ENCODE measurements around the gene UBC.
"Not testable (repeated sequence)": the region's sequence is repeated elsewhere in the genome, so short reads cannot be mapped to it uniquely, and the experiment has no call there.

UBC gene

DNA sequence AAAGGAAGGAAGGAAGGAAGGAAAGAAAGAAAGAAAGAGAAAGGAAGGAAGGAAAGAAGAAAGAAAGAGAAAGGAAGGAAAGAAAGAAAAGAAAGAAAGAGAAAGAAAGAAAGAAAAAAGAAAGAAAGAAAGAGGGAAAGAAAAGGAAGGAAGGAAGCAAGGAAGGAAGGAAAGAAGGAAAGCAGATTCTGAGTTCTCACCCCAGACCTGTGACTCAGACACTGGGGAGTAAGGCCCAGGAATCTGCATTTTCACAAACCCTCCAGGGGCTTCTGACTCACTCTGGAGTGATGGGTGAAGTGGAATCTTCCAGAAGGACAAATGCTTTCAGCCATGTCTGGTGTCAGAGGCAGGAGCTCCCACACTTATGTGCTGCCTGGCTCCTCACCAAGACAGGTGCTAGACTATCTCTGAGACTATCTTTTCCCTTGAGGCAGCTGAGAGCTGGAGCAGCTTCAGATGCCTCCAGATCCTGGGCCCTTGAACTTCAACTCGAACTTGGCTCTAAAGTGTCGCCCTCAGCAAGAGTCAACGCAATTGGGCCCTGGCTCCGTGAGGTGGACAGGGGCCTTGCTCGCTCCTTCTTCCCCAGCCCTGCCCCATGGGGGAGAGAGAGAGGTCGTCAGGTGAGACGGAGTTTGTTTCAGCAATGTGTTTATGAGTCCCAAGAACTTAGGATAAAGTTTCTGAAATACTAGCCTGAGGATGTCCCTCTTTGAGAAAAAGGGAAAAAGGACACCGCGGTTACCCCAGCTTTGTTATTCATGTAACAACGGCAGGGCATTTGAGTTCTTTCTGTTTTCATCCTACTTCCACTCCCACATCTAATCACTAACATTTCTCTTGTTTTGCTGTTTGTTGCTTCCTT, 31.0 kb downstream of the UBC start:
- no peak for DNase-seq

- DNase-seq, result no peak
These were observed 33.3 kb downstream of the UBC start for GRCh38 chr12:124881123-124881522.

GRCh38 chr12:124880335-124880734, 34.1 kb downstream of the UBC start:
- DNase-seq, result not testable (repeated sequence)

- no peak for DNase-seq
These were observed 35.5 kb downstream of the UBC start for GRCh38 chr12:124878795-124879516.

GRCh38 chr12:124877423-124877822, 37.0 kb downstream of the UBC start:
- no peak for DNase-seq

DNA sequence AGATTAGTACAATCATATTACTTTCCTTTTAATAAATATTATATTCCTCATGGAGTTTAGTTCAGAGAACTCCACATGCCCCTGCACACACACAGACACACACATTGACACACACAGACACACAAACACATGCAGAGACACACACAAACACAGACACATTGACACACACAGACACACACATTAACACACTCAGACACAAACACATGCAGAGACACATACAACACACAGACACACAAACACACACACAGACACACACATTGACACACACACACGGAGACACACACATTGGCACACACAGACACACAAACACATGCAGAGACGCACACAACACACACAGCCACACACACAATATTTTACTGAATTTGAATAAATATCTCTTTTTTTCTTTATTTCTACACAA, 38.3 kb downstream of the UBC start:
- DNase-seq, result no peak

DNA sequence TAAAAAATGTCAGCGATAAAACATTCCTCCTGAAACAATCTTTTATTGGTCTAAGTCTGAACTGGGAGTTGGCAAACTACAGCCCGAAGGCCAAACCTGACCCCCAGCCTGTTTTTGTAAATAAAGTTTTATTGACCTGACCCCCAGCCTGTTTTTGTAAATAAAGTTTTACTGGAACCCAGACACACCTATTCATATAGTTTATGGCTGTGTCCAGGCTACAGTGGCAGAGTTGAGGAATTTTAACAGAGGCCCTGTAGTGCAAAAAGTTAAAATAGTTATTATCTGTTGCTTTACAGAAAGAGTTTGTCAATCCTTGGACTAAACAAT, 38.7 kb downstream of the UBC start:
- DNase-seq, result no peak

DNA sequence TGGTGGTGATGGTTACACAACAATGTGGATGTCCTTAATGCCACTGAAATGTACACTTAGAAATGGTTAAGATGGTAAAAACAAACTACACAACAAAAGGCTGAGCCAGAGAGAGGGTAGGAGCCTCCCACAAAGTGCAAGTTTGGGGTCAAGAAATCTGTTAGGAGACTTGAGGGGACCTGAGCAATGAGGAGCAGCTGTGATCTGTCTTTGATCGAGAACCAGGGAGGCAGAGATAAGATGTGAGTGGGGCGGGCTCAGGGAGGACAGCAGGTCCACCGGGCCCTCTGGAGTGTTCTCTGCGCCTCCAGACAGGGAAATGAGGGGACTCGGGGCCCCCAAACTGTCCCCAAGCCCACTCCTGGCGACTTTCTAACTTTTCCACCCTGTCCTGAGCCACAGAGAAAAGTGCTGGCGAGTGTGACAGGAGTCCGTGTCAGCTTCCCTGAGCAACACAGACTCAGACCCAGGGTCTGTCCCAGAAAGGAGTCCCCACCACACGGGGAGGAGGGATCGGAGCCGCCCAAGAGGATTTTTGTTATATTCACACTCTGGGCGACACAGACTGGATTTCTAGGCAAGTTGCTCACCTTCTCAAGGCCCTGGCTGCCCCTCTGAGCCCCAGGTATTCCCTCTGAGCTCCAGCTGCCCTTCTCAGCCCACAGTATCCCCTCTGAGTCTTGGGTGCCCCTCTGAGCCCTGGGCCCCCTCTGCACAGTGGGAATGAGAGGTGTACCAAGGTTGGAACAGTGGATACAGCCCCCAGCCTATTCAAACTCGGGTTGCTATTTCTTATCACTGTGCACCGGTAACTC, 39.3 kb downstream of the UBC start:
- no peak for DNase-seq

GRCh38 chr12:124874188-124874587, 40.3 kb downstream of the UBC start:
- DNase-seq, result no peak

DNA sequence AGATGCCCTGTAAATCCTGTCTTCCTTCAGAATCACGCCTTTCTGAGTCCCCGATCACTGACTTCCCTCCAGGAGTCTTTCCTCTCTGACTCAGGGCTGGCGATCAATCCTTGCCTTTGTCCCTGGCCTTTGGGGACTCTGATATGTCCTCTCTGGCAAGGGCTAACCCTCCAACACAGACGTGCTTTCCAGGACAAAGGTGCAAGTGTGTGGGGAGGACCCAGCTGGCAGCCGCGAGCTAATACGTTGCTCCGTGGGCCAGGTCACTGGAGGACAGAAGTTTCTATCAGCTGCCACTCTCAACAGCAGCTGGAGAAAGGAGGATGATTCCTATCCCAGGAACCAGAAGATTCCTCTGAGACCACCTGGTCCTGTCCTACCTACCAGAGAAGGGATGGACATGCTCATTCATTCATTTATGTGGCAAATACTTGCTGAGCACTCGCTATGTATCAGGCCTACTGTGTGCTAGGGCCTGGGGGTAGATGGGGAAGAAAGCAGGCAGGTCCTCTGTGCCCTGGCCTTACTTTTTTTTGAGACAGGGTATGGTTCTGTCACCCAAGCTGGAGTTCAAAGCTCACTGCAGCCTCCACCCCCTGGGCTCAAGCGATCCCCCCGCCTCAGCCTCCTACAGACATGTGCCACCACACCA, 42.3 kb downstream of the UBC start:
- no peak for DNase-seq

GRCh38 chr12:124871297-124871696, 43.2 kb downstream of the UBC start:
- no peak for DNase-seq

DNA sequence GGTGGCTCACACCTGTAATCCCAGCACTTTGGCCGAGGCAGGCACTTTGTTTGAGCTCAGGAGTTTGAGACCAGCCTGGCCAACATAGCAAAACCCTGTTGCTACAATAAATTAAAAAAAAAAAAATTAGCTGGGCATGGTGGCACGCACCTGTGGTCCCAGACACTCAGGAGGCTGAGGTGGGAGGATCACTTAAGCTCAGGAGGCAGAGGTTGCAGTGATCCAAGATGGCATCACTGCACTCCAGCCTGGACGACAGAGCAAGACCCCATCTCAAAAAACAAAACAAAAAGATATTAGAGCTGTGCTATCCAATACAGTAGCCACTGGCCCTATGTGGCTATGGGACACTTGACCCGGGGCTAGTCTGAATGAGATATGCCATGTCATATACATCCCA, 43.9 kb downstream of the UBC start:
- no peak for DNase-seq

- peak; percentile 82 for DNase-seq
These were observed 45.3 kb downstream of the UBC start for GRCh38 chr12:124869059-124869665.

- DNase-seq, result peak; percentile 78
These were observed 46.0 kb downstream of the UBC start for GRCh38 chr12:124868252-124869058.

DNA sequence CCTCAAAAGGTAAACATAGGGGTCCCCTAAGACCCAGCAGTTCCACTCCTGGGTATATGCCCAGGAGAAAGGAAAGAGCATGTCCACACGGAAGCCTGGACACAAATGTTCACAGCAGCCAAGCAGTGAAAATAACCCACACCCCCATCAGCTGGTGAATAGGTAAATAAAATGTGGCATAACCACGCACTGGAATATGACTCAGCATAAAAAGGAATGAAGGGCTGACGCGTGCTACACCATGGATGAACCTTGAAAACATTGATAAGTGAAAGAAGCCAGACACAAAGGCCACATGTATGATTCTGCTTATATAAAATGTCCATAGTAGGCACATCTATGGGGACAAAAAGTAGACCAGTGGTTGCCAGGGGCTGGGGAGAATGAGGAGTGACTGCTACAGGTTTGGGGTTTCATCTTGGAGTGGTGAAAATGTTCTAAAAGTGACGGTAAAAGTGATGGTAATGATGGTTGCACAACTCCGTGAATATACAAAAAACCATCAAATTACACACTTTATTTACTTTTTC, 47.0 kb downstream of the UBC start:
- no peak for DNase-seq

GRCh38 chr12:124866883-124867400, 47.5 kb downstream of the UBC start:
- no peak for DNase-seq

DNA sequence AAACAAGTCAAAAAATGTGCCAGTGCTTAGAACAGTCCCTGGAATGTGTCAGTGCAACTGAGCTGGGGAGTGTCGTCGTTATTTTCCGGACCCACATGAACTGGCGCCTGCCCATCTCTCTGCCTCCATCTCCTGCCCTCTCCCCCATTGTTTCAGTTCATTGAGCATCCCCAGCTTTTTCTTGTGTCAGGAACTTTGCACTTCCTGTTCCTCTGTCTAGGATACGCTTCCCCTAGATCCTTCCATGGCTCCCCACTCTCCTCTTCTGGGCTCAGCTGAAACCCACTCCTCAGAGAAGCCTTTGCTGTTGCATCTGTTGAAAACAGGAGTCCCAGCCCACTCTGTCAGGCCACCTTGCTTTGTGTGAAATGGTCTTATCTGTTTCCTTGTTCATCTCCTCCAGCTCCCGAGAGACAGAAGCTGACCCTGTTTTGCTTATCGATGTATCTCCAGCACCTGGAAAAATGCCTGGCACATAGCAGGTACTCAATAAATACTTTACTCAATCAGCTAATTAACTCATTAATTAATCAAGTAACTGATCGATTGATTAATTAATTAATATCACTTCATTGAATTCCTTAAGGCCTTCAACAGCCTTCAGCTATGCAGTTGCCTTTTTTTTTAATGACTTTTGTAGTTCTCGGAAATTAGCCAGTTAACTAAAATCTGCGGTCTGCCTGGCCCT, 48.1 kb downstream of the UBC start:
- no peak for DNase-seq

DNA sequence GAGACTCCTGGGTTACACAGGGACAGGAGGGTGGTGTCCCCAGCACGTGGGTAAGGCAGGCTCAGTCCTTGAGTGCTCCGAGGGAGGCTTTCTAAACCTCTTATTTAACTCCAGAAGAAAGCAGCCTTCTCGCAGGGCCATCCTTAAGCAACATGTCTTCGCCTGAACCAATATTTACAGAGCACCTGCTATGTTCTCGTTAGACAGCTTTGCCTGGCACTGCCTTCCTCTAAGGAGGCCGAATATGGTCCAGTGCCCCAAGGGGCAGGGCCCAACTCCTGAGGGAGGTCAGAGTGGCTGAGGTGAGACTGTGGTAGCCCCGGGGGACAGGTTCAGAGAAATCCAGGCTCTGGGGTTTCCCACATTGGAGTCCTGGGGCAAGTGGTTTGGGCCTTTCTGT, 48.7 kb downstream of the UBC start:
- DNase-seq, result no peak

DNA sequence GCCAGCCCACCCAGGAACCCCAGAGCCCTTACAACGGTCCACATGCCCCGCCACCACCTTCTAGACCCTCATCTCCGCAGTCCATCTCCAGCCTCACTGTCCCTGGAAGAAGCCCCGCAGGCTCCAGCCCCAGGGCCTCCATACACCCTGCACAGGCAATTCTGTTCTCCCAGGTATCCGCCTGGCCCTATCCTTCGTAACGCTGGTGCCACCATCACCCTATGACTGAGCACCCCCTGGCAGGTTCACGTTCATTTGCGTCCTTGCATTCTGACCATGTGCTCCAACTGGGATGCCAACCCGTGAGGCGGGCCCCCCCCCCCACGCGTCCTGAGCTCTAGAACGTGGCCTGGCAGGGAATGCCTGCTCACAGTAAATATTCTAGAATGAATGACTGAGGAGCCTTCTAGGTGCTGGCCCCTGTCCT, 50.1 kb downstream of the UBC start:
- DNase-seq, result no peak
